Activated CD8-positive, alpha-beta T cell treated with anti-CD3 and anti-CD28 coated beads, Interleukin-2, amount 10 ng/mL, durations not matched to agents 7 days and 5 days (primary cell): ENCODE results near the gene CYP4F8. TPM values are rescaled to one million over a fixed set of nuclear protein-coding genes. Genes with fewer than 3 reads are reported as not detected.
"Not testable (repeated sequence)": the region's sequence is repeated elsewhere in the genome, so short reads cannot be mapped to it uniquely, and the experiment has no call there.

Source experiments
- ATAC-seq: fragments of 150-1000 bp; cut with Tn5 transposase; one replicate; pipeline ENCODE4 v1.10.0; 2021; ENCODE audit warnings: moderate library complexity
- CTCF ChIA-PET: fragments of 350-600 bp; sonication (Branson Sonifier 250); formaldehyde crosslinking; loops from one replicate; lab custom pipeline; 2021; ENCODE audit warnings: antibody characterized with exemption; lab: Charles Lee
- POLR2A ChIA-PET: fragments of 350-600 bp; sonication (Branson Sonifier 250); formaldehyde crosslinking; loops from one replicate; lab custom pipeline; 2021; ENCODE audit warnings: antibody characterized with exemption; lab: Charles Lee
- DNase-seq: peaks from one replicate; pipeline ENCODE4 v3.0.0-alpha.2; 2020
- H3K27ac Mint-ChIP-seq: one replicate; pipeline ENCODE4 v1.8.0; 2021; ENCODE audit warnings: mild to moderate bottlenecking, mixed read lengths
- H3K27me3 Mint-ChIP-seq: one replicate; pipeline ENCODE4 v1.8.0; 2021; ENCODE audit warnings: low read depth, mixed read lengths
- H3K36me3 Mint-ChIP-seq: one replicate; pipeline ENCODE4 v1.8.0; 2021; ENCODE audit warnings: low read depth, mixed read lengths
- H3K4me1 Mint-ChIP-seq: one replicate; pipeline ENCODE4 v1.8.0; 2021; ENCODE audit warnings: low read depth, mixed read lengths
- H3K4me3 Mint-ChIP-seq: one replicate; pipeline ENCODE4 v1.8.0; 2021; ENCODE audit warnings: mild to moderate bottlenecking, mixed read lengths
- H3K9me3 Mint-ChIP-seq: one replicate; pipeline ENCODE4 v1.8.0; 2022; ENCODE audit warnings: mixed read lengths; ENCODE audit not compliant: insufficient read depth
- total RNA-seq, 2 experiments: library from RNA; stranded (reverse); gene quantifications; one replicate each; pipeline ENCODE4 v1.2.3, GENCODE V29; 2021

Gene CYP4F8
- total RNA-seq, 2 experiments from 2014 or later: not detected

DNA sequence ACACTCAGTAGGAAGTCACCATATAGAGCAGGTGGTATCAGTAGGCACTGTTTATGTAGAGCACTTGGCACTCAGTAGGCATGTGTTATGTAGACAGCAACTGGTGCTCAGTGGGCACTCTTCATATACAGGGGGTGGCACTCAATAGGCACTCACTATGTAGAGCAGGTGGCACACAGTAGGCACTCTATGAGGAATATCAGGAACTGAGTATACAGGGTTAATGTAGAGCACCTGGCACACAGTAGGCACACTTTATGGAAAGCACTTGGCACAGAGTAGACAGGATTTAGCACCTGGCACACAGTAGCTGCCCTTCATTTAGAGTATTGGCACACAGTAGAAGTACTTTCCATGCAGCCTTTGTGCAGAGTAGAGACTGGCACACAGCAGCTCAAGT, 24.6 kb downstream of the CYP4F8 start:
- ChIA-PET POLR2A (no interaction called here), CTCF (no interaction called here)
- DNase-seq (no peak), ATAC-seq (no peak)
- Mint-ChIP-seq H3K27me3 (peaks cover 5% of the 10 kb centered on the region), H3K4me3 (no peak overlapping the region), H3K9me3 (no peaks in the 10 kb centered on the region), H3K36me3 (no peaks in the 10 kb centered on the region), H3K4me1 (peaks cover 3% of the 10 kb centered on the region), H3K27ac (no peak overlapping the region)

DNA sequence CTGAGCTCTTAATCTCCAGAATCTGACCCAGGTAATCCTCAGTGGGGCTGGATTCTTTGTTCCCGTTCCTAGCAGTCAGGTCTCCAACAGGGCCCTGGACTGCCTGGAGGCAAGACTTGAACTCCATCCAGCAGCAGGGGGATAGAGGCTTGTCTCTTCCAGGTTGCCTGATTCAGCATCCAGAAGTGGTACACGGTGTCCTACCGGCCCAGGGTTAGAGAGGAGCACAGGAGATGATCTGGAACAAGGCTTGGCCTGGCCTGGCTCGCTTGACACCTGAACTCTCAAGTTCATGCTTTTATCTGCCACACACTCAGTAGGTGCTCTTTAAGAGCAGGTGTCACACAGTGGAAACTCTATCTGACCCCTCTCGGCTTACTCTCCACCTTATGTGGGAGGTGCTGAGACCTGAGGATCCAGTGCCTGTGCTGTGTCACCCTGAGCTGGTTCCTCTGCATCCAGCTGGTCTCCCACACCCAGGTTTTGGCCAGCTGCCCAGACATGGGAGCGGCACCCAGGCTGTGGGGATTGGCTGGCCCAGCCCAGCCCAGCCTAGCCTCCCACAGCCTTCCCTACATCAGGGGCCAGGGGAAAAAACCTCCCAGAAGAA, 25.4 kb downstream of the CYP4F8 start, which contains the start of gene CYP4F3:
CYP4F3 (plus strand) TSS at position 604 of the 610 bp plus-strand sequence. CDS start 519 bp downstream, outside the sequence.
- no peak for ATAC-seq

GRCh38 chr19:15640904-15641597, 26.0 kb downstream of the CYP4F8 start:
- ATAC-seq (no peak), DNase-seq (no peak)
- no peaks in the 10 kb centered on the region for H3K27me3 Mint-ChIP-seq
- peaks cover 3% of the 10 kb centered on the region for H3K4me1 Mint-ChIP-seq
- H3K4me3 Mint-ChIP-seq: no peak overlapping the region
- H3K27ac Mint-ChIP-seq: no peak overlapping the region
- H3K36me3 Mint-ChIP-seq: no peaks in the 10 kb centered on the region
- CTCF ChIA-PET: no interaction called here
- POLR2A ChIA-PET: no interaction called here
- H3K9me3 Mint-ChIP-seq: no peaks in the 10 kb centered on the region

More for the DNA sequence above, 25.4 kb downstream of the CYP4F8 start, which contains the start of gene CYP4F3:
- H3K36me3 Mint-ChIP-seq: no peaks in the 10 kb centered on the region
- no peak within 1 kb of the TSS for H3K4me3 Mint-ChIP-seq
- no peak for DNase-seq
- no peak within 1 kb of the TSS for H3K27ac Mint-ChIP-seq
- H3K4me1 Mint-ChIP-seq: peaks cover 3% of the 10 kb centered on the region
- no peaks in the 10 kb centered on the region for H3K27me3 Mint-ChIP-seq
- ChIA-PET CTCF (no interaction called here), POLR2A (no interaction called here)
- no peaks in the 10 kb centered on the region for H3K9me3 Mint-ChIP-seq

DNA sequence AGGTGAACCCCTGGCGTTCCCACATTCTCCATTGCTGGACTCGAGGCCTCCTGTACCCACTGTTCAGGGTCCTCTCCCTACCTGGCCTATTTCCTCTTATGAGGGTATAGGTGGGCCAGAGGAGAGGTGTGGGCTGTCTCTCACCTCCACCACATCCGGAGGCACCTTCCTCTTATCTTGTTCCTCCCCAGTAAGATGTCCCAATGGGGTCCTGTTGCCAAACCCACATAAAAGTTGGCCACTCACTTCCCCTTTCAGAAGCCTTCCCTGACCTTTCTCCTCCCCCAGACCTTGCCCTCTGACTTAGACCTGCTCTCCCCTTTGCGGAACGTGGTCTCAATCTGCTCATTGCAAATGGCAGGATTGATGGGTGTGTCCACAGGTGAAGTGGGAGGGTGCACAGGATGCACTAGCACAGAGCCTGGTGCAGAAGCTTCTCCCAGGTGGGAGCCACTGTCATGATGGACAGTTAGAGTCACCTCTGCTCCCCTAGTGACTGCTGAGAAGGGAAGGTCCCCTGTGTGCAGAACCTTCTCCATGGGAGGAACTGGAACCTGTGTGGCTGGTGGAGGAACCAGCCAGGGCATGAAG, 27.0 kb downstream of the CYP4F8 start:
- Mint-ChIP-seq H3K4me1 (peaks cover 3% of the 10 kb centered on the region), H3K36me3 (no peaks in the 10 kb centered on the region), H3K27ac (no peak overlapping the region), H3K4me3 (no peak overlapping the region), H3K27me3 (no peaks in the 10 kb centered on the region), H3K9me3 (no peaks in the 10 kb centered on the region)
- DNase-seq (no peak), ATAC-seq (no peak)
- ChIA-PET POLR2A (no interaction called here), CTCF (no interaction called here)

DNA sequence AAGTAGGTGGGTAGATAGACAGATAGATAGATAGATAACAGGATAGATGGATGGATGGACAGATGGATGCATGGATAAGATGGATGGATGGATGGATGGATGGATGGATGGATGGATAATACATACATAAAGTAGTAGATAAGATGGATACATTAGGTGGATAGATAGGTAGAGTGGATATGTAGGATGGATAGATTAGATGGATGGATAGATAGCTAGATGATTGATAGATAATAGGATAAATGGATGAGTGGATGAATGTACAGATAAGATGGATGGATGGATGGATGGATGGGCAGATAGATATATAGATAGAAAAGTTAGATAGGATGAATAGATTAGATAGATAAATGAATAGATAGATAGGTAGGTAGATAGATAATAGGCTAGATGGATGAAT, 27.8 kb downstream of the CYP4F8 start:
- ChIA-PET POLR2A (no interaction called here), CTCF (no interaction called here)
- H3K9me3 Mint-ChIP-seq: no peaks in the 10 kb centered on the region
- H3K4me1 Mint-ChIP-seq: peaks cover 3% of the 10 kb centered on the region
- H3K4me3 Mint-ChIP-seq: no peak overlapping the region
- no peak overlapping the region for H3K27ac Mint-ChIP-seq
- ATAC-seq (no peak), DNase-seq (no peak)
- H3K36me3 Mint-ChIP-seq: no peaks in the 10 kb centered on the region
- H3K27me3 Mint-ChIP-seq: no peaks in the 10 kb centered on the region

- ChIA-PET POLR2A (no interaction called here), CTCF (no interaction called here)
- no peaks in the 10 kb centered on the region for H3K36me3 Mint-ChIP-seq
- H3K4me3 Mint-ChIP-seq: no peak overlapping the region
- peaks cover 3% of the 10 kb centered on the region for H3K4me1 Mint-ChIP-seq
- no peak overlapping the region for H3K27ac Mint-ChIP-seq
- no peak for DNase-seq
- ATAC-seq: no peak
- H3K27me3 Mint-ChIP-seq: no peaks in the 10 kb centered on the region
- H3K9me3 Mint-ChIP-seq: no peaks in the 10 kb centered on the region
Measured at GRCh38 chr19:15643387-15643786, 28.4 kb downstream of the CYP4F8 start.

- Mint-ChIP-seq H3K9me3 (no peaks in the 10 kb centered on the region), H3K27me3 (no peaks in the 10 kb centered on the region), H3K4me3 (no peak overlapping the region), H3K27ac (no peak overlapping the region), H3K36me3 (no peaks in the 10 kb centered on the region), H3K4me1 (peaks cover 3% of the 10 kb centered on the region)
- ATAC-seq (no peak), DNase-seq (no peak)
- CTCF ChIA-PET: no interaction called here
- POLR2A ChIA-PET: no interaction called here
Measured at GRCh38 chr19:15644066-15644741, 29.2 kb downstream of the CYP4F8 start.

DNA sequence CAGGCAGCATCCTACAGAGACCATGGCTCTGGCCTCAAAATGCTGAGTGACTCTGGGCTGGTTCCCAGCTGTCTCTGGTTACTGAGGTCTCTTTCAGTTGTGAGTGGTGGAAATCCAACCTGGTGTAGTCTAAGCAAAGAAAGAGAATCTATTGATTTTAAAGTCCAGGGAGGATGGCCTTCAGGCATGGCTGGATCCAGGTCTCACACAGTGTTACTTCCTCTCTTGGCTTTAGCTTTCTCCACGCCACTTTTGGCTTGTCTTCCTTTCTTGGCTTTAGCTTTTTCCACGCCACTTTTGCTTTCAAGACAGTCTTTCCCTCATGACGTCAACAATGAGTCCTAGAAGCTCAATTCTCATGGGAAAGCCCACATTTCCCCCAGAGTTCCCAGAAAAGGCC, 29.8 kb downstream of the CYP4F8 start:
- Mint-ChIP-seq H3K27ac (no peak overlapping the region), H3K4me3 (no peak overlapping the region), H3K36me3 (no peaks in the 10 kb centered on the region), H3K9me3 (no peaks in the 10 kb centered on the region), H3K27me3 (no peaks in the 10 kb centered on the region), H3K4me1 (peaks cover 3% of the 10 kb centered on the region)
- ATAC-seq: no peak
- DNase-seq: no peak
- CTCF ChIA-PET: no interaction called here
- POLR2A ChIA-PET: no interaction called here

- Mint-ChIP-seq H3K9me3 (no peaks in the 10 kb centered on the region), H3K27ac (no peak overlapping the region), H3K36me3 (no peaks in the 10 kb centered on the region), H3K4me3 (no peak overlapping the region), H3K27me3 (peaks cover 7% of the 10 kb centered on the region), H3K4me1 (no peaks in the 10 kb centered on the region)
- ATAC-seq (no peak), DNase-seq (no peak)
- ChIA-PET POLR2A (no interaction called here), CTCF (no interaction called here)
Measured at GRCh38 chr19:15649526-15649925, 34.5 kb downstream of the CYP4F8 start.

DNA sequence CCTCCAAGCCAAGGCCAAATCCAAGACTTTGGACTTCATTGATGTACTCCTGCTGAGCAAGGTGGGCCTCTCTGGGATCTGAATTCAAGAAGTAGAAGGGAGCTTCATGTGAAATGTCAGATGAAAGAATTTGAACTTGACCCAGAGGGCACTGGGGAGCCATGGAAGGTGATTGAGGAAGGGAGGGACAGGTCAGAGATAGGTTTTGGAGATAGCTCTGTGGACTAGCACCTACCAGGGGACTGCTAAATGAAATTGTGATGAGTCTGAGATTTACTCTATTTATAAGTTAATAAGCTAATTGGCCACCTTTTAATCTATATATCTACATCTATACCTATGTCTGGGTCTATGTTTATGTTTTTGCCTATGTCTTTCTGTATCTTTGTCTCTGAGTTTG, 35.1 kb downstream of the CYP4F8 start:
- peaks cover 12% of the 10 kb centered on the region for H3K27me3 Mint-ChIP-seq
- H3K36me3 Mint-ChIP-seq, H3K4me1 Mint-ChIP-seq, H3K9me3 Mint-ChIP-seq, POLR2A ChIA-PET, CTCF ChIA-PET, ATAC-seq, DNase-seq, H3K4me3 Mint-ChIP-seq, H3K27ac Mint-ChIP-seq: not testable (repeated sequence)

DNA sequence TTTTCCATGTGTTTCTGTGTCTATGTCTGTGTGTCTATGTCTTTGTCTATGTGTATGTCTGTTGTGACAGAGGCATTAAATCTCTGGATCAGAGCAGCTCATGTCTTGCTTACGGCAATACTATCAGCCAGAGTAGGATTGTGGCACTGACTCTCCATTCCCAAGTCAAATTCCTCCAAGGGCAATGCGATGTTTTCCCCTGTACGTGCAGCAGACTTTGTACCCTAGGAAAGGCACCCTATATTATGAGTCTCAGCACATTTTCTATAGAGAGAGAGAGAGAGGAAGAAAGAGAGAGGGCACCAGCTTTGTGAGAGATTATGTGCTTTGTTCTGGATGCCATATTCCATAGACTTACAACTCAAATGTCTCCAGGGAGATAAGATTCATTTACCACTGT, 36.8 kb downstream of the CYP4F8 start:
- no peaks in the 10 kb centered on the region for H3K4me1 Mint-ChIP-seq
- H3K4me3 Mint-ChIP-seq: no peak overlapping the region
- no peaks in the 10 kb centered on the region for H3K9me3 Mint-ChIP-seq
- ATAC-seq: no peak
- H3K27ac Mint-ChIP-seq: no peak overlapping the region
- ChIA-PET CTCF (no interaction called here), POLR2A (no interaction called here)
- DNase-seq: no peak
- H3K36me3 Mint-ChIP-seq: no peaks in the 10 kb centered on the region
- H3K27me3 Mint-ChIP-seq: peaks cover 13% of the 10 kb centered on the region
